HepG2 (cell line): ENCODE data around the gene IGF2BP1. TPM values are rescaled to one million over a fixed set of nuclear protein-coding genes. Genes with fewer than 3 reads are reported as not detected.

Experiments
- ATAC-seq: fragments of 200-7000 bp; cut with Tn5 transposase; 3 replicates; pipeline ENCODE4 v1.9.1; 2020; ENCODE audit warnings: mild to moderate bottlenecking, moderate library complexity
- BruUV-seq: library from RNA; stranded (reverse); fragments of 400-500 nt; replicated peaks from 2 replicates; lab custom pipeline; 2021; lab: Mats Ljungman, UMichigan
- CTCF ChIA-PET: fragments of 300-600 bp; formaldehyde crosslinking; extraction: SDS; loops from one replicate; lab custom pipeline; 2021; ENCODE audit warnings: low total read pairs, inconsistent platforms, low intra/inter-chr PET ratio; lab: Yijun Ruan, JAX
- POLR2A ChIA-PET: fragments of 350-600 bp; sonication (Branson Sonifier 250); formaldehyde crosslinking; loops from one replicate; lab custom pipeline; 2020; ENCODE audit warnings: antibody characterized with exemption, inconsistent platforms; lab: Yijun Ruan, JAX
- DNase-seq: peaks from one replicate; pipeline ENCODE4 v3.0.0-alpha.2; 2015; ENCODE audit warnings: low spot score
- FAIRE-seq: peaks from 3 replicates; lab custom pipeline; 2011; peaks lifted over from hg19 to GRCh38; lab: Jason Lieb, UNC
- H2AFZ ChIP-seq: one replicate; pipeline ENCODE4 v1.6.1; 2011; ENCODE audit warnings: low read length, inconsistent platforms
- H3K27ac ChIP-seq: fragments of 300-600 bp; 3 replicates; pipeline ENCODE4 v1.8.0; 2011; ENCODE audit warnings: mixed run types, mild to moderate bottlenecking, mixed read lengths, low read length, inconsistent platforms; ENCODE audit not compliant: insufficient read depth; ENCODE audit errors: extremely low read length
- H3K27me3 ChIP-seq, 2 experiments: fragments of 200-600 bp in 1 of 2; 2 replicates in 1 of 2; 3 replicates in 1 of 2; pipeline versions ENCODE4 v1.6.0 to v1.8.0; 2011; ENCODE audit warnings: low read length in 2 of 2, mild to moderate bottlenecking in 2 of 2, moderate library complexity in 2 of 2, inconsistent platforms in 1 of 2; ENCODE audit not compliant: insufficient read depth in 2 of 2, control insufficient read depth in 1 of 2
- H3K36me3 ChIP-seq, 2 experiments: fragments of 200-600 bp in 1 of 2; replicated peaks in 1 of 2; 2 replicates in 1 of 2; 3 replicates in 1 of 2; pipeline versions ENCODE4 v1.5.1 to v1.8.0; 2011; ENCODE audit warnings: low read length in 2 of 2, inconsistent platforms in 1 of 2; ENCODE audit not compliant: insufficient read depth in 2 of 2, control insufficient read depth in 1 of 2
- H3K4me1 ChIP-seq: 2 replicates; pipeline ENCODE4 v1.5.1; 2012; ENCODE audit warnings: low read length, inconsistent platforms; ENCODE audit not compliant: insufficient read depth
- H3K4me2 ChIP-seq: 2 replicates; pipeline ENCODE4 v1.6.0; 2011; ENCODE audit warnings: low read depth, low read length, inconsistent platforms
- H3K4me3 ChIP-seq, 3 experiments: fragments of 200-600 bp in 1 of 3; sonication (generic), shearing (Covaris generic) in 1 of 3; replicated peaks in 1 of 3; 2 replicates each; pipeline ENCODE4 v1.5.1; 2011 to 2016; ENCODE audit warnings: low read length in 3 of 3, inconsistent platforms in 2 of 3, low read depth in 2 of 3, mild to moderate bottlenecking in 2 of 3, control low read depth in 1 of 3, mixed read lengths in 1 of 3; ENCODE audit not compliant: insufficient read depth in 1 of 3
- H3K79me2 ChIP-seq: one replicate; pipeline ENCODE4 v1.6.1; 2011; ENCODE audit warnings: low read length, inconsistent platforms; ENCODE audit not compliant: insufficient read depth
- H3K9ac ChIP-seq: 2 replicates; pipeline ENCODE4 v1.6.0; 2011; ENCODE audit warnings: mild to moderate bottlenecking, low read depth, low read length, inconsistent platforms; ENCODE audit not compliant: insufficient read depth
- H3K9me3 ChIP-seq: 2 replicates; pipeline ENCODE4 v1.5.1; 2012; ENCODE audit warnings: mild to moderate bottlenecking, low read length
- H4K20me1 ChIP-seq: 2 replicates; pipeline ENCODE4 v1.6.0; 2011; ENCODE audit warnings: inconsistent platforms, mild to moderate bottlenecking, low read length, moderate library complexity; ENCODE audit not compliant: insufficient read depth
- CREB3 ChIP-seq: sonication (generic); formaldehyde crosslinking; IDR thresholded peaks from 2 replicates; pipeline ENCODE4 v1.5.0; 2020; ENCODE audit warnings: missing genetic modification reagents
- FOXA1 ChIP-seq, 2 experiments: fragments of 450-650 bp in 1 of 2; sonication (generic) in 1 of 2; formaldehyde crosslinking in 1 of 2; IDR thresholded peaks; 2 replicates each; pipeline versions ENCODE4 v1.4.0 to v1.6.1; 2016 to 2020; ENCODE audit warnings: missing genetic modification reagents in 1 of 2
- FOXO1 ChIP-seq: sonication (generic); formaldehyde crosslinking; IDR thresholded peaks from 2 replicates; pipeline ENCODE4 v1.4.0; 2020; ENCODE audit warnings: missing genetic modification reagents
- JUN ChIP-seq: sonication (generic); formaldehyde crosslinking; IDR thresholded peaks from 2 replicates; pipeline ENCODE4 v1.4.0; 2020; ENCODE audit warnings: mild to moderate bottlenecking, missing genetic modification reagents
- KIAA2018 ChIP-seq: sonication (generic); formaldehyde crosslinking; IDR thresholded peaks from 2 replicates; pipeline ENCODE4 v1.5.0; 2020; ENCODE audit warnings: mild to moderate bottlenecking, missing genetic modification reagents, borderline replicate concordance
- PAF1 ChIP-seq: IDR thresholded peaks from 2 replicates; pipeline ENCODE4 v1.6.1; 2016; ENCODE audit warnings: missing genetic modification reagents, missing compliant biosample characterization
- PATZ1 ChIP-seq: sonication (generic); formaldehyde crosslinking; IDR thresholded peaks from 2 replicates; pipeline ENCODE4 v1.4.0; 2020; ENCODE audit warnings: missing genetic modification reagents
- TFDP2 ChIP-seq: sonication (generic); formaldehyde crosslinking; IDR thresholded peaks from 2 replicates; pipeline ENCODE4 v1.4.0; 2020; ENCODE audit warnings: missing genetic modification reagents
- ZNF674 ChIP-seq: sonication (generic); formaldehyde crosslinking; IDR thresholded peaks from 2 replicates; pipeline ENCODE4 v1.5.0; 2020; ENCODE audit warnings: low read depth, mild to moderate bottlenecking, missing genetic modification reagents
- WGBS: methylation state at CpG from one replicate; pipeline ENCODE4 v1.1.6; 2017; ENCODE audit warnings: low lambda C conversion rate; 5-methylcytosine and 5-hydroxymethylcytosine counted together
- in situ Hi-C: cut with HindIII; loops from 2 replicates; pipeline ENCODE4 v1.10.0; 2017; ENCODE audit warnings: low pct_unique_long_range_greater_than_20kb; ENCODE audit not compliant: extremely low pct_ligation_motif_present
- intact Hi-C: fragments of 100-400 bp; cut with micrococcal nuclease; formaldehyde crosslinking; loops from one replicate; pipeline ENCODE4 v1.10.0; 2022; ENCODE audit not compliant: unreplicated experiment
- polyA plus RNA-seq, 8 experiments: library from polyadenylated mRNA; depleted of rRNA in 3 of 8; stranded (reverse) in 7 of 8; unstranded in 1 of 8; fragments of >200 nt; fragmentation: Illumina TruSeq in 4 of 8; extraction: Trizol in 4 of 8; gene quantifications; 2 replicates each; pipeline versions ENCODE4 v1.2.1 to v1.2.3, GENCODE V29; 2011 to 2016; ENCODE audit warnings: low read depth in 4 of 8, missing spikeins in 1 of 8, mixed read lengths in 1 of 8; ENCODE audit not compliant: insufficient read depth in 1 of 8
- total RNA-seq, 5 experiments: library from RNA; depleted of rRNA; stranded (reverse); fragments of >200 nt; fragmentation: Illumina TruSeq; extraction: Trizol; gene quantifications; 2 replicates each; pipeline ENCODE4 v1.2.3, GENCODE V29; 2016; ENCODE audit warnings: low read depth in 1 of 5

Gene IGF2BP1
- total and polyA plus RNA-seq, 2 of the 13 experiments (the other 11 are each of a cell fraction or from before 2014, with no cell fraction given): 29.7 to 75.1 TPM

GRCh38 chr17:48995304-48995973 is 1.7 kb upstream of the IGF2BP1 start:
- in situ Hi-C loops: no loop called here
- no peak overlapping the region for H2AFZ ChIP-seq
- no peak; the same call in 1 of the 2 replicates for TF ChIP-seq CREB3
- 0 out of 2 replicates have a peak, but pooled peaks have one; percentile 87 for TF ChIP-seq KIAA2018
- TF ChIP-seq TFDP2 (CRISPR knock-in tag): no peak
- no peak for TF ChIP-seq PAF1 (CRISPR knock-in tag)
- peak; percentile 72 for TF ChIP-seq PATZ1 (CRISPR knock-in tag)
- TF ChIP-seq FOXA1 (IDR thresholded peaks at IDR 0.05): no peak
- TF ChIP-seq FOXA1 (CRISPR knock-in tag; IDR thresholded peaks at IDR 0.05): no peak
- no peak for TF ChIP-seq JUN (CRISPR knock-in tag)
- TF ChIP-seq ZNF674 (CRISPR knock-in tag): peak; percentile 78; the same call in 1 of the 2 replicates
- TF ChIP-seq FOXO1 (CRISPR knock-in tag): no peak

More at GRCh38 chr17:48995304-48995973, 1.7 kb upstream of the IGF2BP1 start:
- FAIRE-seq (no peak), ATAC-seq (peak; percentile 3), DNase-seq (no peak)
- ChIA-PET CTCF (interaction anchor here (1.1 kb wide), 1 partner anchor 41 kb away, joined by 3 read pairs; no protein-coding TSS in a partner anchor), POLR2A (interaction anchor here (0.6 to 8.6 kb wide), 25 partner anchors 10 to 769 kb away, joined by 3 to 268 read pairs (median 5); partner anchors contain the start of genes ATP5MC1, FAM117A, GIP and PHB1)
- intact Hi-C loops: no loop called here
- peak overlapping the region; percentile 87 to 97 (median 90) for H3K4me3 ChIP-seq
- no peaks in the 10 kb centered on the region; the same call in 1 of the 2 replicates for H4K20me1 ChIP-seq
- peak overlapping the region; percentile 99 for H3K9ac ChIP-seq
- peaks cover 0 to 3% of the 10 kb centered on the region in 2 experiments; a peak in 1 of 5 replicates for H3K27me3 ChIP-seq
- H3K9me3 ChIP-seq: no peaks in the 10 kb centered on the region
- WGBS: 2% methylated on average over 42 of the region's 46 CpGs
- H3K27ac ChIP-seq: peak overlapping the region; percentile 95
- H3K4me2 ChIP-seq: peak overlapping the region; percentile 87
- H3K36me3 ChIP-seq: no peaks in the 10 kb centered on the region
- BruUV-seq: no TSS peak
- peaks cover 14% of the 10 kb centered on the region for H3K4me1 ChIP-seq
- peaks cover 48% of the 10 kb centered on the region for H3K79me2 ChIP-seq
